C4-2B (cell line): ENCODE results near the gene TRIM17.

Source experiments
- CTCF ChIP-seq: fragments of 450-650 bp; conservative IDR thresholded peaks from 2 replicates; pipeline ENCODE4 v1.5.1; 2017; ENCODE audit warnings: mild to moderate bottlenecking
- ZFX ChIP-seq: fragments of 450-650 bp; IDR thresholded peaks from 2 replicates; pipeline ENCODE4 v1.6.1; 2017

- TF ChIP-seq CTCF (no peak), ZFX (no peak)
These were observed 9.3 kb downstream of the TRIM17 start for GRCh38 chr1:228407106-228408040.
